ENCODE measurements around the gene SIRT4. TPM values are rescaled to one million over a fixed set of nuclear protein-coding genes. Genes with fewer than 3 reads are reported as not detected.

SIRT4 gene
- total RNA-seq, 1 experiment from 2014 or later: 2.1 TPM

- Mint-ChIP-seq H3K4me1 (ENCODE audit: low read depth, unreplicated experiment) (no peaks in the 10 kb centered on the region), H3K4me3 (ENCODE audit: unreplicated experiment) (no peak overlapping the region), H3K9me3 (ENCODE audit: unreplicated experiment) (peaks cover 10% of the 10 kb centered on the region), H3K36me3 (ENCODE audit: insufficient read depth, unreplicated experiment) (peaks cover 19% of the 10 kb centered on the region), H3K27me3 (ENCODE audit: insufficient read depth, unreplicated experiment) (no peaks in the 10 kb centered on the region), H3K27ac (ENCODE audit: unreplicated experiment) (no peak overlapping the region)
- no TSS peak for BruUV-seq (replicated peaks)
- ChIA-PET CTCF (no interaction called here), POLR2A (no interaction called here)
- DNase-seq: no peak
- Histone ChIP-seq H3K9me3 (peaks cover 5% of the 10 kb centered on the region), H3K4me3 (ENCODE audit: low read depth, low read length) (no peak overlapping the region), H3K36me3 (ENCODE audit: control insufficient read depth, insufficient read depth, low read length) (no peaks in the 10 kb centered on the region), H3K4me1 (no peaks in the 10 kb centered on the region), H3K27me3 (replicated peaks; ENCODE audit: control insufficient read depth, insufficient read depth, low read length) (no peaks in the 10 kb centered on the region)
- intact Hi-C loops (cut with micrococcal nuclease; ENCODE audit: unreplicated experiment): no loop called here
- TF ChIP-seq, protein P1, sequence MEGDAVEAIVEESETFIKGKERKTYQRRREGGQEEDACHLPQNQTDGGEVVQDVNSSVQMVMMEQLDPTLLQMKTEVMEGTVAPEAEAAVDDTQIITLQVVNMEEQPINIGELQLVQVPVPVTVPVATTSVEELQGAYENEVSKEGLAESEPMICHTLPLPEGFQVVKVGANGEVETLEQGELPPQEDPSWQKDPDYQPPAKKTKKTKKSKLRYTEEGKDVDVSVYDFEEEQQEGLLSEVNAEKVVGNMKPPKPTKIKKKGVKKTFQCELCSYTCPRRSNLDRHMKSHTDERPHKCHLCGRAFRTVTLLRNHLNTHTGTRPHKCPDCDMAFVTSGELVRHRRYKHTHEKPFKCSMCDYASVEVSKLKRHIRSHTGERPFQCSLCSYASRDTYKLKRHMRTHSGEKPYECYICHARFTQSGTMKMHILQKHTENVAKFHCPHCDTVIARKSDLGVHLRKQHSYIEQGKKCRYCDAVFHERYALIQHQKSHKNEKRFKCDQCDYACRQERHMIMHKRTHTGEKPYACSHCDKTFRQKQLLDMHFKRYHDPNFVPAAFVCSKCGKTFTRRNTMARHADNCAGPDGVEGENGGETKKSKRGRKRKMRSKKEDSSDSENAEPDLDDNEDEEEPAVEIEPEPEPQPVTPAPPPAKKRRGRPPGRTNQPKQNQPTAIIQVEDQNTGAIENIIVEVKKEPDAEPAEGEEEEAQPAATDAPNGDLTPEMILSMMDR (IDR thresholded peaks at IDR 0.05; ENCODE audit: insufficient read depth in 1 of 2, low read depth in 1 of 2, low read length in 1 of 2, severe bottlenecking in 1 of 2, unreplicated experiment in 1 of 2): no peak
Observed at GRCh38 chr12:120343039-120343537, 41.0 kb downstream of the SIRT4 start.

- BruUV-seq (replicated peaks): no TSS peak
- CTCF ChIA-PET: no interaction called here
- no peak overlapping the region for H3K27ac Mint-ChIP-seq (ENCODE audit: unreplicated experiment)
Observed at GRCh38 chr12:120343692-120344091, 41.6 kb downstream of the SIRT4 start.

GRCh38 chr12:120346031-120346430 lies 43.9 kb downstream of the SIRT4 start:
- CTCF ChIA-PET: no interaction called here
- no peaks in the 10 kb centered on the region for H3K36me3 ChIP-seq (ENCODE audit: control insufficient read depth, insufficient read depth, low read length)

More at GRCh38 chr12:120343692-120344091, 41.6 kb downstream of the SIRT4 start:
- intact Hi-C loops (cut with micrococcal nuclease; ENCODE audit: unreplicated experiment): no loop called here
- Histone ChIP-seq H3K36me3 (ENCODE audit: control insufficient read depth, insufficient read depth, low read length) (no peaks in the 10 kb centered on the region), H3K4me1 (no peaks in the 10 kb centered on the region), H3K9me3 (no peaks in the 10 kb centered on the region; the same call in 1 of the 2 replicates), H3K4me3 (ENCODE audit: low read depth, low read length) (no peak overlapping the region), H3K27me3 (replicated peaks; ENCODE audit: control insufficient read depth, insufficient read depth, low read length) (no peaks in the 10 kb centered on the region)
- Mint-ChIP-seq H3K9me3 (ENCODE audit: unreplicated experiment) (peaks cover 4% of the 10 kb centered on the region), H3K36me3 (ENCODE audit: insufficient read depth, unreplicated experiment) (peaks cover 19% of the 10 kb centered on the region), H3K27me3 (ENCODE audit: insufficient read depth, unreplicated experiment) (no peaks in the 10 kb centered on the region), H3K4me1 (ENCODE audit: low read depth, unreplicated experiment) (no peaks in the 10 kb centered on the region), H3K4me3 (ENCODE audit: unreplicated experiment) (no peak overlapping the region)
- no peak for DNase-seq
- TF ChIP-seq, protein P1 (IDR thresholded peaks at IDR 0.05; ENCODE audit: insufficient read depth in 1 of 2, low read depth in 1 of 2, low read length in 1 of 2, severe bottlenecking in 1 of 2, unreplicated experiment in 1 of 2): no peak
- POLR2A ChIA-PET: no interaction called here

More at GRCh38 chr12:120346031-120346430, 43.9 kb downstream of the SIRT4 start:
- no TSS peak for BruUV-seq (replicated peaks)
- TF ChIP-seq, protein P1 (IDR thresholded peaks at IDR 0.05; ENCODE audit: insufficient read depth in 1 of 2, low read depth in 1 of 2, low read length in 1 of 2, severe bottlenecking in 1 of 2, unreplicated experiment in 1 of 2): no peak
- no peaks in the 10 kb centered on the region for H3K27me3 Mint-ChIP-seq (ENCODE audit: insufficient read depth, unreplicated experiment)
- Histone ChIP-seq H3K4me3 (ENCODE audit: low read depth, low read length) (no peak overlapping the region), H3K27me3 (replicated peaks; ENCODE audit: control insufficient read depth, insufficient read depth, low read length) (no peaks in the 10 kb centered on the region), H3K9me3 (no peaks in the 10 kb centered on the region), H3K4me1 (no peaks in the 10 kb centered on the region)
- intact Hi-C loops (cut with micrococcal nuclease; ENCODE audit: unreplicated experiment): no loop called here
- DNase-seq: no peak
- H3K27ac Mint-ChIP-seq (ENCODE audit: unreplicated experiment): no peak overlapping the region
- POLR2A ChIA-PET: no interaction called here
- H3K4me3 Mint-ChIP-seq (ENCODE audit: unreplicated experiment): no peak overlapping the region
- H3K36me3 Mint-ChIP-seq (ENCODE audit: insufficient read depth, unreplicated experiment): peaks cover 19% of the 10 kb centered on the region
- no peaks in the 10 kb centered on the region for H3K9me3 Mint-ChIP-seq (ENCODE audit: unreplicated experiment)
- no peaks in the 10 kb centered on the region for H3K4me1 Mint-ChIP-seq (ENCODE audit: low read depth, unreplicated experiment)

Data from Caco-2 (cell line).